Neuronal stem cell (in vitro differentiated cells): ENCODE results near the gene FAXC.

ENCODE experiments used
- DNase-seq: peaks from one replicate; pipeline ENCODE4 v3.0.0-alpha.2; 2013; ENCODE audit warnings: low spot score
- H2AFZ ChIP-seq: one replicate; pipeline ENCODE4 v1.6.1; 2013; ENCODE audit warnings: mild to moderate bottlenecking, low read length, inconsistent platforms
- H2AK5ac ChIP-seq: 2 replicates; pipeline ENCODE4 v1.6.1; 2013; ENCODE audit warnings: low read depth, mild to moderate bottlenecking, inconsistent platforms, low read length, moderate library complexity, mixed read lengths
- H2BK120ac ChIP-seq: 2 replicates; pipeline ENCODE4 v1.6.1; 2013; ENCODE audit warnings: low read depth, mild to moderate bottlenecking, inconsistent platforms, low read length, moderate library complexity, mixed read lengths
- H2BK12ac ChIP-seq: one replicate; pipeline ENCODE4 v1.6.1; 2013; ENCODE audit warnings: low read length, inconsistent platforms
- H2BK15ac ChIP-seq: 2 replicates; pipeline ENCODE4 v1.6.1; 2013; ENCODE audit warnings: mild to moderate bottlenecking, low read length, inconsistent platforms, mixed read lengths
- H2BK5ac ChIP-seq: one replicate; pipeline ENCODE4 v1.6.1; 2013; ENCODE audit warnings: inconsistent platforms, mild to moderate bottlenecking, low read length, moderate library complexity
- H3K14ac ChIP-seq: one replicate; pipeline ENCODE4 v1.6.1; 2013; ENCODE audit warnings: low read length, inconsistent platforms
- H3K18ac ChIP-seq: 2 replicates; pipeline ENCODE4 v1.6.1; 2013; ENCODE audit warnings: low read length, inconsistent platforms
- H3K23ac ChIP-seq: 2 replicates; pipeline ENCODE4 v1.6.1; 2013; ENCODE audit warnings: low read depth, mild to moderate bottlenecking, mixed read lengths, low read length, inconsistent platforms; ENCODE audit not compliant: poor library complexity
- H3K27ac ChIP-seq: replicated peaks from 3 replicates; pipeline ENCODE4 v1.5.1; 2013; ENCODE audit warnings: low read length, inconsistent platforms
- H3K27me3 ChIP-seq, 3 experiments: 2 replicates each; pipeline ENCODE4 v1.6.1; 2013; ENCODE audit warnings: low read length in 3 of 3, mild to moderate bottlenecking in 2 of 3, inconsistent platforms in 1 of 3, low read depth in 1 of 3, mixed read lengths in 1 of 3, moderate library complexity in 1 of 3; ENCODE audit not compliant: control insufficient read depth in 3 of 3, insufficient read depth in 3 of 3
- H3K36me3 ChIP-seq, 2 donors: replicated peaks in 1 of 2; 2 replicates each; pipeline ENCODE4 v1.6.1; 2013; ENCODE audit warnings: low read length in 2 of 2; ENCODE audit not compliant: control insufficient read depth in 2 of 2, insufficient read depth in 2 of 2
- H3K4ac ChIP-seq: 2 replicates; pipeline ENCODE4 v1.6.1; 2013; ENCODE audit warnings: inconsistent platforms, mild to moderate bottlenecking, low read length, moderate library complexity
- H3K4me1 ChIP-seq, 2 donors: 1 replicate in 1 of 2; 2 replicates in 1 of 2; pipeline ENCODE4 v1.6.1; 2013; ENCODE audit warnings: low read length in 2 of 2, low read depth in 1 of 2; ENCODE audit not compliant: control insufficient read depth in 2 of 2, insufficient read depth in 1 of 2
- H3K4me2 ChIP-seq: one replicate; pipeline ENCODE4 v1.6.1; 2013; ENCODE audit warnings: mild to moderate bottlenecking, low read length, inconsistent platforms; ENCODE audit not compliant: insufficient read depth, poor library complexity, severe bottlenecking
- H3K4me3 ChIP-seq, 2 donors: 2 replicates each; pipeline ENCODE4 v1.5.1; 2013; ENCODE audit warnings: low read length in 2 of 2, mild to moderate bottlenecking in 2 of 2, inconsistent platforms in 1 of 2, moderate library complexity in 1 of 2
- H3K79me1 ChIP-seq: one replicate; pipeline ENCODE4 v1.6.1; 2013; ENCODE audit warnings: low read depth, mild to moderate bottlenecking, inconsistent platforms, low read length, moderate library complexity
- H3K9ac ChIP-seq: one replicate; pipeline ENCODE4 v1.6.1; 2013; ENCODE audit warnings: mild to moderate bottlenecking, low read depth, low read length, inconsistent platforms; ENCODE audit not compliant: poor library complexity
- H3K9me3 ChIP-seq, 2 donors: replicated peaks in 1 of 2; 2 replicates each; pipeline versions ENCODE3 to v1.6.1; 2013; ENCODE audit warnings: low read length in 2 of 2, mild to moderate bottlenecking in 2 of 2, inconsistent platforms in 1 of 2, low read depth in 1 of 2, mixed read lengths in 1 of 2, moderate library complexity in 1 of 2; ENCODE audit not compliant: control insufficient read depth in 2 of 2, insufficient read depth in 1 of 2
- H4K8ac ChIP-seq: one replicate; pipeline ENCODE4 v1.6.1; 2013; ENCODE audit warnings: low read depth, mild to moderate bottlenecking, inconsistent platforms, low read length, moderate library complexity
- H4K91ac ChIP-seq: one replicate; pipeline ENCODE4 v1.6.1; 2013; ENCODE audit warnings: low read length, low read depth, mild to moderate bottlenecking, inconsistent platforms; ENCODE audit not compliant: poor library complexity
- WGBS, 2 donors: extraction: QIAGEN DNeasy Blood & Tissue Kit; methylation state at CpG; one replicate each; pipeline ENCODE4 v1.1.7; 2013; ENCODE audit warnings: missing lambda C conversion rate in 2 of 2, mixed read lengths in 1 of 2; ENCODE audit not compliant: insufficient read length in 2 of 2, insufficient replicate concordance in 1 of 2; ENCODE audit errors: extremely low coverage in 2 of 2; 5-methylcytosine and 5-hydroxymethylcytosine counted together

The FAXC gene

GRCh38 chr6:99330159-99330558 is 19.3 kb downstream of the FAXC start:
- no peak overlapping the region for H4K91ac ChIP-seq
- H3K23ac ChIP-seq = no peak overlapping the region
- H2BK120ac ChIP-seq = no peak overlapping the region
- no peaks in the 10 kb centered on the region for H3K9me3 ChIP-seq
- WGBS, 2 donors = no CpG with 5 or more reads among the region's 2 CpGs
- no peak overlapping the region for H3K27ac ChIP-seq
- no peaks in the 10 kb centered on the region for H3K79me1 ChIP-seq
- H3K9ac ChIP-seq = no peak overlapping the region
- H4K8ac ChIP-seq = no peak overlapping the region
- no peak overlapping the region for H2BK12ac ChIP-seq
- no peak overlapping the region for H3K18ac ChIP-seq
- no peak overlapping the region for H3K4me2 ChIP-seq
- no peak overlapping the region for H3K4me3 ChIP-seq
- peaks cover 0 to 21% of the 10 kb centered on the region in 2 donors for H3K36me3 ChIP-seq
- no peak overlapping the region for H3K14ac ChIP-seq
- no peak overlapping the region for H3K4ac ChIP-seq
- H2BK15ac ChIP-seq = no peak overlapping the region
- no peaks in the 10 kb centered on the region for H3K27me3 ChIP-seq
- H2AK5ac ChIP-seq = no peak overlapping the region
- DNase-seq = peak; percentile 61
- H2AFZ ChIP-seq = no peak overlapping the region
- H3K4me1 ChIP-seq = peaks cover 7 to 16% of the 10 kb centered on the region in 2 donors
- H2BK5ac ChIP-seq = no peak overlapping the region

GRCh38 chr6:99324996-99325395 is 24.5 kb downstream of the FAXC start:
- H3K27ac ChIP-seq = no peak overlapping the region
- no peak overlapping the region for H3K4me2 ChIP-seq
- no peak overlapping the region for H2BK5ac ChIP-seq
- H3K4me3 ChIP-seq = no peak overlapping the region
- H2AFZ ChIP-seq = no peak overlapping the region
- no peak overlapping the region for H3K14ac ChIP-seq
- H3K79me1 ChIP-seq = no peaks in the 10 kb centered on the region
- no peak overlapping the region for H3K18ac ChIP-seq
- H2BK12ac ChIP-seq = no peak overlapping the region
- no peak overlapping the region for H2BK120ac ChIP-seq
- H2AK5ac ChIP-seq = no peak overlapping the region
- no peak overlapping the region for H2BK15ac ChIP-seq
- H4K91ac ChIP-seq = no peak overlapping the region
- H3K9ac ChIP-seq = no peak overlapping the region
- H3K9me3 ChIP-seq = no peaks in the 10 kb centered on the region
- no peak overlapping the region for H3K23ac ChIP-seq
- no peaks in the 10 kb centered on the region for H3K27me3 ChIP-seq
- peaks cover 9 to 49% of the 10 kb centered on the region in 2 donors for H3K36me3 ChIP-seq
- H3K4me1 ChIP-seq = no peaks in the 10 kb centered on the region
- no peak overlapping the region for H4K8ac ChIP-seq
- H3K4ac ChIP-seq = no peak overlapping the region
- DNase-seq = no peak

- no peak overlapping the region for H3K9ac ChIP-seq
- H3K36me3 ChIP-seq = peaks cover 12 to 32% of the 10 kb centered on the region in 2 donors
- no peak overlapping the region for H3K27ac ChIP-seq
- no peak for DNase-seq
- H4K91ac ChIP-seq = no peak overlapping the region
- no peaks in the 10 kb centered on the region for H3K27me3 ChIP-seq
- no peaks in the 10 kb centered on the region for H3K4me1 ChIP-seq
- no peak overlapping the region for H3K23ac ChIP-seq
- no peak overlapping the region for H3K18ac ChIP-seq
- no peak overlapping the region for H3K14ac ChIP-seq
- no peak overlapping the region for H3K4me3 ChIP-seq
- H3K9me3 ChIP-seq = no peaks in the 10 kb centered on the region
- no peak overlapping the region for H4K8ac ChIP-seq
- no peak overlapping the region for H2BK15ac ChIP-seq
- H2AK5ac ChIP-seq = no peak overlapping the region
- H2BK12ac ChIP-seq = no peak overlapping the region
- no peak overlapping the region for H3K4ac ChIP-seq
- no peak overlapping the region for H2BK120ac ChIP-seq
- H3K4me2 ChIP-seq = no peak overlapping the region
- no peaks in the 10 kb centered on the region for H3K79me1 ChIP-seq
- no peak overlapping the region for H2BK5ac ChIP-seq
- WGBS, 2 donors = no CpG with 5 or more reads among the region's 3 CpGs
- no peak overlapping the region for H2AFZ ChIP-seq
These were observed 30.9 kb downstream of the FAXC start for GRCh38 chr6:99318566-99318965.

- DNase-seq = no peak
- Histone ChIP-seq H3K14ac (no peak overlapping the region), H3K4me2 (no peak overlapping the region), H3K4ac (no peak overlapping the region), H3K27ac (no peak overlapping the region), H4K8ac (no peak overlapping the region), H3K9ac (no peak overlapping the region), H2AFZ (no peak overlapping the region), H2BK15ac (no peak overlapping the region), H3K4me3 (no peak overlapping the region), H2BK12ac (no peak overlapping the region), H3K18ac (no peak overlapping the region), H3K4me1 (peaks cover 1 to 2% of the 10 kb centered on the region in 2 donors), H2BK120ac (no peak overlapping the region), H3K79me1 (no peaks in the 10 kb centered on the region), H3K23ac (no peak overlapping the region), H3K36me3 (peaks cover 2 to 19% of the 10 kb centered on the region in 2 donors), H3K27me3 (no peaks in the 10 kb centered on the region), H4K91ac (no peak overlapping the region), H3K9me3 (no peaks in the 10 kb centered on the region), H2AK5ac (no peak overlapping the region), H2BK5ac (no peak overlapping the region)
- WGBS, 2 donors = no CpG with 5 or more reads among the region's 2 CpGs
These were observed 37.1 kb downstream of the FAXC start for GRCh38 chr6:99312354-99312753.
